Measurements from ENCODE around the gene CARD18. TPM values are rescaled to one million over a fixed set of nuclear protein-coding genes. Genes with fewer than 3 reads are reported as not detected.

The CARD18 gene
- total RNA-seq, 4 donors from 2014 or later: 1.2 TPM; not detected in 3

GRCh38 chr11:105162506-105162905 lies 22.9 kb upstream of the CARD18 start:
- TF ChIP-seq POLR2A (IDR thresholded peaks at IDR 0.05): no peak
- TF ChIP-seq, protein P1, sequence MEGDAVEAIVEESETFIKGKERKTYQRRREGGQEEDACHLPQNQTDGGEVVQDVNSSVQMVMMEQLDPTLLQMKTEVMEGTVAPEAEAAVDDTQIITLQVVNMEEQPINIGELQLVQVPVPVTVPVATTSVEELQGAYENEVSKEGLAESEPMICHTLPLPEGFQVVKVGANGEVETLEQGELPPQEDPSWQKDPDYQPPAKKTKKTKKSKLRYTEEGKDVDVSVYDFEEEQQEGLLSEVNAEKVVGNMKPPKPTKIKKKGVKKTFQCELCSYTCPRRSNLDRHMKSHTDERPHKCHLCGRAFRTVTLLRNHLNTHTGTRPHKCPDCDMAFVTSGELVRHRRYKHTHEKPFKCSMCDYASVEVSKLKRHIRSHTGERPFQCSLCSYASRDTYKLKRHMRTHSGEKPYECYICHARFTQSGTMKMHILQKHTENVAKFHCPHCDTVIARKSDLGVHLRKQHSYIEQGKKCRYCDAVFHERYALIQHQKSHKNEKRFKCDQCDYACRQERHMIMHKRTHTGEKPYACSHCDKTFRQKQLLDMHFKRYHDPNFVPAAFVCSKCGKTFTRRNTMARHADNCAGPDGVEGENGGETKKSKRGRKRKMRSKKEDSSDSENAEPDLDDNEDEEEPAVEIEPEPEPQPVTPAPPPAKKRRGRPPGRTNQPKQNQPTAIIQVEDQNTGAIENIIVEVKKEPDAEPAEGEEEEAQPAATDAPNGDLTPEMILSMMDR (IDR thresholded peaks at IDR 0.05): no peak
- DNase-seq: no peak
- Histone ChIP-seq H3K4me3 (no peak overlapping the region), H3K27me3 (no peaks in the 10 kb centered on the region), H3K36me3 (no peaks in the 10 kb centered on the region), H3K4me1 (no peaks in the 10 kb centered on the region), H3K27ac (no peak overlapping the region), H3K9me3 (no peaks in the 10 kb centered on the region)
- 48 to 86% methylated on average over 1 of the region's 1 CpG for WGBS, 2 donors
- intact Hi-C loops (cut with DNase I): no loop called here

DNA sequence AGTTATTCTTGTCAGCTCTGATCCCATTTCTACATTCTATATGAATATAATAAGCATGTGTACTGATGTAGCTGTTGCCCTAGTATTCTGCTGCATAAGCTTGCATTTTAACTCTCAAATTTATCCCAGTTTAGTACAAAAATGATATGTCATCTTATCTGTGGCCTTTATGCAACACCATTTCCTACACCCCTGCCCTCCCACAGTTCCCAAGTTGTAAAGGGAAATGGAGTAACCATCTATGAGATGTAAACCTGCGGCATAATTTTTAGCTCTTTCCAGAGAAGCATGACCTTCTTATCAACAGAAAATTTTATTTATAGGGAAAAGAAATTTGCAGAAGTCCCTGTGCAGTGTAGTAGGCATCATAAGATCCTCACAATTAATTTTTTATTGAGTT lies 18.9 kb upstream of the CARD18 start:
- intact Hi-C loops (cut with DNase I): no loop called here
- Histone ChIP-seq H3K36me3 (no peaks in the 10 kb centered on the region), H3K4me3 (no peak overlapping the region), H3K27ac (no peak overlapping the region), H3K27me3 (no peaks in the 10 kb centered on the region), H3K4me1 (no peaks in the 10 kb centered on the region), H3K9me3 (no peaks in the 10 kb centered on the region)
- DNase-seq: no peak
- no peak for TF ChIP-seq POLR2A (IDR thresholded peaks at IDR 0.05)
- TF ChIP-seq, protein P1 (IDR thresholded peaks at IDR 0.05): no peak
- WGBS, 2 donors: 86 to 89% methylated on average over 1 of the region's 1 CpG

DNA sequence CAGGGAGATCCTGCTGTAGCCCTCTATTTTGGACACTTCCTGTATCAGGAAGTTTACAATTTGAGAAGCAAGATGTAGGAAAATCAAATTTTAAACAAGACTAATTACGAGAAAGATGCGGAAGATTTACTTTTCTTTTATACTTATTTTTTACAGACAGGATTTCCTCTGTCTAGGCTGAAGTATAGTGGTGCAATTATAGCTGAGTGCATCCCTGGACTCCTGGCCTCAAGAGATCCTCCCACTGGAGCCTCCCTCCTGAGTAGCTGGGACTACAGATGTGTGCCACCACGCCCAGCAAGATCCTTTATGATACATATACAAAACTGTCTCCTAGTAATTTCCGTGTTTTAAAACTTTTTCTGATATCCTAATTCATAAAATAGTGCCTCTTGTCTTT lies 17.2 kb upstream of the CARD18 start:
- TF ChIP-seq, protein P1 (IDR thresholded peaks at IDR 0.05): no peak
- no peak for TF ChIP-seq POLR2A (IDR thresholded peaks at IDR 0.05)
- Histone ChIP-seq H3K4me1 (no peaks in the 10 kb centered on the region), H3K4me3 (no peak overlapping the region), H3K36me3 (no peaks in the 10 kb centered on the region), H3K27me3 (no peaks in the 10 kb centered on the region), H3K27ac (no peak overlapping the region), H3K9me3 (no peaks in the 10 kb centered on the region)
- intact Hi-C loops (cut with DNase I): no loop called here
- WGBS, 2 donors: 74 to 84% methylated on average over 4 of the region's 4 CpGs
- DNase-seq: no peak

GRCh38 chr11:105156231-105156630 lies 16.7 kb upstream of the CARD18 start:
- intact Hi-C loops (cut with DNase I): no loop called here
- no peak for TF ChIP-seq POLR2A (IDR thresholded peaks at IDR 0.05)
- TF ChIP-seq, protein P1 (IDR thresholded peaks at IDR 0.05): no peak
- WGBS, 2 donors: 41 to 67% methylated on average over 2 of the region's 2 CpGs
- Histone ChIP-seq H3K27ac (no peak overlapping the region), H3K36me3 (no peaks in the 10 kb centered on the region), H3K9me3 (no peaks in the 10 kb centered on the region), H3K27me3 (no peaks in the 10 kb centered on the region), H3K4me3 (no peak overlapping the region), H3K4me1 (no peaks in the 10 kb centered on the region)
- DNase-seq: no peak

DNA sequence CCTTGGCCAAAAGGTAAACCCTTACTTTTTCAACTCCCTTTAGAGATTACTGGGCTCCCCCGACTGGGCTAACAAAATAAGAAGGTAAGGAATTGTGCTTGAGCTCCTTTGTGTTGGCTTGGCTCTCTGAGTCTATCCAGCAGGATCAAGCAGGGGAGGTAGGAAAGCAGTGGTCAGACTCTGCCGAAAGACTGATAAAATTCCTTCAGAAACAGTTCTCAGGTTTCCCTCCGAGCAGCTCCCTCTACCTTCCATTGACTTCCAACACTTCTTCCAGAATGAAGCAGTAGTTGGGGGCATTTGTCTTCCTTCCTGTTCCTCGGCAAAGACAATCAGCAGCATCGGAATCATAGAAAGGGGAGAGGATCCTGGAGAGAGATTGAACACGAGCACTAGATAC lies 16.1 kb upstream of the CARD18 start:
- WGBS, 2 donors: 76 to 82% methylated on average over 4 to 6 of the region's 6 CpGs
- no peak for DNase-seq
- H3K4me3 ChIP-seq: no peak overlapping the region
- no peaks in the 10 kb centered on the region for H3K36me3 ChIP-seq
- H3K27me3 ChIP-seq: no peaks in the 10 kb centered on the region
- H3K27ac ChIP-seq: no peak overlapping the region
- H3K4me1 ChIP-seq: no peaks in the 10 kb centered on the region
- TF ChIP-seq POLR2A (IDR thresholded peaks at IDR 0.05): no peak
- TF ChIP-seq, protein P1 (IDR thresholded peaks at IDR 0.05): no peak
- intact Hi-C loops (cut with DNase I): no loop called here
- no peaks in the 10 kb centered on the region for H3K9me3 ChIP-seq

All from esophagus squamous epithelium (tissue), 5 donors.